Stimulated activated CD8-positive, alpha-beta memory T cell treated with anti-CD3 and anti-CD28 coated beads, Interleukin-2, amount 100 ng/mL, for 1 hour (primary cell): ENCODE measurements around the gene KIAA0513.

Source experiments
- DNase-seq, 2 donors: peaks; one replicate each; pipeline ENCODE4 v3.0.0-alpha.2; 2020; ENCODE audit warnings: low read depth in 2 of 2

The KIAA0513 gene

DNA sequence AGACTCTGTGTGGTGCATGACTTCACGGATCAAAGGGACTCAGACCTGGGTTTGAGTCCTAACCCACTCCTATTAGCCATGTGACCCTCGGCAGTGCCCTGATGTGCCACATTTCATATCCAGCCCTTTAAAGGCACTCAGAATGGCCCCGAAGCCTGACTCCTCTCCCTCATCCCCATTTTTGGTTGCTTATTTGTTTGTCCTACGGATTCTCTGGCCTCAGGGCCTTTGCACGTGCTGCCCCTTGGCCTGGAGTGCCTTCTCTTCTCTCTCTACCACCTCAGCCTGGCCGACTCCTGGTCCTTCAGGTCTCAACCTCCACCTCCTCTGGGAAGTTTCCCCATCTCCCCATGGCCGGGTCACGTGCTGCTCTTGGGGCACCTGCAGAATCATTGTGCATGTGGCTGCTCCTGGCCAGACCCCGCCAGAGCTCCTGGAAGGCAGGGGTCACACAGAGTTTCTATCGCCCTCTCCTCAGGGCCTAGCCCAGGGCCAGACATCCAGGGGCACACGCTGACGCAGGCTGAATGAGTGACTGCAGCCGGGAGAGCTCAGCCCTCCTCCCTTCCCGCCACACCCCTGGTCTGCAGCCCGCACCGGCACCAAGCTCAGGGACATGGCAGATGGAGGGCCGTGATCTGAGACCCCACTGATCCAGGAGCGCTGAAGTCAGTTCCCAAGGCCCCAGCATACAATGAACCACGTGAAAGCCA, 106.6 kb downstream of the KIAA0513 start:
- DNase-seq = no peak

DNA sequence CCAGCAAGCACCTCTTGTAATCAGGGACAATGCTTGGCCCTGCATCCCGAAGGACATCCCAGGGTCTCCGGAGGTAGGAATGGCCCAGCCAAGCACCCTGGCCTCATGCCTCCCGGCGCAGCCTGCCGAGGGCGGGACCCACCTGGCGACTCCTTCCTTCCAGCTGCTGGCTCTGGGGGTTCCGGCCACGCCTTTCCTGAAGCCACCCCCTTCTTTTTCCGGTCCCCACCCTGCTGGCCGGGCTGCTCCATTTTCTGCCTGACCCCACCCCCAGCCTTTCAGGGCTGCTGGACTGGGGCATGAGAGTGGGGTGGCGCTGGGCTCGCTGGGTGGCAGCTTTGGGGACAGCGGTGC, 107.2 kb downstream of the KIAA0513 start:
- DNase-seq = no peak

DNA sequence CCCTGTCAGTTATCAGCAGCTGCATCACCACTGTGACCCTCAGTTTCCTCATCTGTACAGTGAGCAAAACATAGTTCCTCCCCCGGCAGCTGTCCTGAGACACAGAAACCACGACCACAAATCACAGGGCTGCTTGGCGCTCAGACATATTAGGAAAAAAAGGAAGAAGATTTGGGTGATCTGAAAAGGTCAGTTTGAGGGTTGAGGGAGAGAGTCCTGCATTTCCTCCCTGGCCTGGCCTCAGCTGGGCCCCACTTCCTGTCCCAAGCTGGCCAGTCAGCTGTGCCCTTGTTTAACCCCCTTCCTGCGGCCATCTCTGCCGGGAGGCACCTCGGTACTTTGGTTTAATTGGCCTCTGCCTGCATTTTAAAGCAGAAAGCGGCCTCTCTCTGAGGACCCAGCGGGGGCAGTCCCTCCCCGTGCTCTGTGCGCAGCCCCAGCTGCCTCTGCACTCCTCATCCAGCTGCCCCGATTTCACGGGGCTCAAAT, 108.7 kb downstream of the KIAA0513 start:
- DNase-seq = no peak

DNA sequence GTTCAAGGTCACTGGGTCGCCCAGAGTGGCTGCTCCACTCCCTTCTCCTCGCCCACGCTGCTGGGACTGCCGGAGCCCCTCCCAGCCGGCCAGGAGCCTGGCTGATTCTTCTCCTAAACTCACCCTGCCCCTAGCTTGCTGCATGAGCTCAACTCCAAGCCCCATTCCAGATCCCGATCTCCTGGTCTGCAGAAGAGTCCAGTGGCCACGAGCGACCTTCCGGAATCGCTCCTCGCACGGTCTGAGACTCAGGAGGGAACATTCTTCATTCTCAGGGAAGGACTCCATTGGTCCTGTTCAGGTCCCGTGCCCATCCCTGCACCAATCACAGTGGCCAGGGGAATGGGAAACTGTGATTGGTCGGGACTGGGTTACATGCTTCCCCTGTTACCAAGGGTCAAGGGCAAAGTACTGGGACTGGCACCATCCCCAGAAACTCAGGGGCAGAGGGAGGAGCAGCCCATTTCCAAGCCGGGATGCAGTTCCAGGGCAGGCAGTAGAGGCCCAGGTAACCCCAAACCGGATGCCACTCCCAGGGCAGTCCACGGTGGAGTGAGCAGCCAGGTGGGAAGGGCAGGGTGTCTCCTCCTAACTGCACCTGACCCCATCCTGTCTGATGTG, 109.2 kb downstream of the KIAA0513 start:
- no peak for DNase-seq

DNA sequence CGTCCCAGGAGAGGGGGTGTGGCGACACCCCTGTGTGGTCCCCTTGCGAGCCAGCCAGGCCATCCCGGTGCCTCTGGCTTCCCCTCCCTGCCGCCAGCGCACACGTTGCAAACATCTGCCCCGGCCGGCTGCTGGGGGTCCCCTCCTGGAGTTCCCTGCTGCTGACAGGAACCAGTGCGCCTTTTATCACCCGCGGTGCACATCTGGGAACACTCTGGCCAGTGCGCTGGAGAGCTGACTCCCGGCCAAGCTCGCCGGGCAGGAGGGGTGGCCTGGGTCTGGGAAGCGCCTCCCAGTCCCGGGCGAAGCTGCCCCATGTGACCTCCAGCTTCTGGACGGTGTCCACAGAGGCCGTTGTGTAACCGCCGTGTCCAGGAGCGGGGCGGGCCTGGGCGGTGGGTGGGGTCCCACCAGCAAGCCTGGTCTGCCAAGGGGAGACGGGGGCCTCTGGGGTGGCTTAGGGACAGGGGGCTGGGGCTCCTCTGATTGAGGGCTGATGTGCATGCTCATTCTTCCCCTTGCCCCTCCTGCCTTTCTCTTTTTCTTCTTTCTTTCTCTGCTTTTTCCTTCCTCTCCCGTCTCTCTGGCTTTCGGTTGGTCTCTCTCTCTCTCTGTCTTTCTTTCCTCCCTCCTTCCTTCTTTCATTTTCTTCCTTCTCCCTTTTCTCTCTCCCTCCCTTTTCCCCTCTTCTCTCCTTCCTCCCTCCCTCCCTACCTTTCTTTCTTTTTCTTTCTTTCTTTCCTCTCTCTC, 109.9 kb downstream of the KIAA0513 start:
- DNase-seq = no peak

DNA sequence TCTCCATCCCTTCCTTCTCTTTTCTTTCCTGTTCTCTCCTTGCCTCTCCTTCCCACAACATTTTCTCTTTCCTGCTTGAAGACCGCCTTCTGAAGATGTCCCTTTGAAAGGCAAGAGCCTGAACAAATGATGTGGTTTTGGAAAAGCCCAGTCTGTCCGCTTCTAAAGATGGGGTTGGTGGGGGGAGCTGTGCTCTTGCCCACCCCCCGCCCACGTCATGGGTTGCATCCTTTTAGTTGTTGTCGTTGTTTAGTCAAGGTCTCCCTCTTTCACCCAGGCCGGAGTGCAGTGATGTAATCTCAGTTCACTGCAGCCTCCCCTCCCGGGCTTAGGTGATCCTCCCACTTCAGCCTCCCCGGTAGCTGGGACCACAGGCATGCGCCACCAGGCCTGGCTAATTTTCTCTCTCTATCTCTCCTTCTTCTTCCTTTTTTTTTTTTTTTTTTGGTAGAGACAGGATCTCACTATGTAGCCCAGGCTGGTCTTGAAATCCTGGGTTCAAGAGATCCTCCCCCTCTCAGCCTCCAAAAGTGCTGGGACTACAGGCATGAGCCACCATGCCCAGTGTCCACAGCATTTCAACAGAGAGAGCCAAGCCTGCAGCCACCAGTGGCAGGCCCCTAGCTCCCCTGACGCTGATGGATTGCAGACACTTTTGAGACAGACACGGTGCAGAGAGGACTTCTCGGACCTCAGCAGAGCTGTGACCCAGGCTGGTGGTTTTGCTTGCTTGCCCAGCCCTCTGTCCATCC, 110.7 kb downstream of the KIAA0513 start:
- DNase-seq = no peak

DNA sequence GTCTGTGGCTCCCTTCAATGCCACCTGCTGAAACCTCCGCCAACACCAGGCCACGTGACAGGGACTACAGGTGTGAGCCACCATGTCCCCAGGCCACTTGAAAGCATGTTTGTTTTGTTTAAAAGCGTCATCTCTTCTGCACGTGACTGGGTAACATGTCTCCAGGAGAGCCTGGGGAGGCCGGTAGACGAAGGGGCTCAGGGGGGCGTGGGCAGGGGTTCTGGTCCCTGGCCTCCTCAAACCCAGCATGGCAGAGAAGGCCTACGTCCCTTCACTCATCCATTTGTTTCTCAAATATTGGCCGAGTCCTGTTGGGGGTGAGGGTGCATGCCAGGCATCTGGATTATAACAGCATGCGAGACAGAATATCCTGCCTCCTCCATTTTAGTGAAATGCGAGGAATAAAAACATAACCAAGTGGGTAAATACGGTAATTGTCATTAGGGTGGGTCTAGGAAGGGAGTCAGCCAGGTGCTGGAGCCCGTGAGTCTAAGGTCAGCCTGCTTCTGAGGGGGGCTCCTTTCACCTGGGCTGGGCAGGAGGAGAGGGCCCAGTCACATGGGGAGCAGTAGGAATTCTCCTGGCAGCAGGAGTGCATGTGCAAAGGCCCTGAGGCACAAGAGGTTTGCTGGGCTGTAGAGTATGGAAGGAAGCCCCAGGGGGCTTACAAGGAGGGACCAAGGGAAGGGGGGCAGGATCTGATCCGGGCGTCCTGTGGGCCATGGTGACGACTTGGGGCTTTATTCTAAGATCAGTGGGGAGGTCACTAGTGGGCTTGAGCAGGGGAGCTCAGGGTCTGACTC, 111.4 kb downstream of the KIAA0513 start:
- DNase-seq = no peak

DNA sequence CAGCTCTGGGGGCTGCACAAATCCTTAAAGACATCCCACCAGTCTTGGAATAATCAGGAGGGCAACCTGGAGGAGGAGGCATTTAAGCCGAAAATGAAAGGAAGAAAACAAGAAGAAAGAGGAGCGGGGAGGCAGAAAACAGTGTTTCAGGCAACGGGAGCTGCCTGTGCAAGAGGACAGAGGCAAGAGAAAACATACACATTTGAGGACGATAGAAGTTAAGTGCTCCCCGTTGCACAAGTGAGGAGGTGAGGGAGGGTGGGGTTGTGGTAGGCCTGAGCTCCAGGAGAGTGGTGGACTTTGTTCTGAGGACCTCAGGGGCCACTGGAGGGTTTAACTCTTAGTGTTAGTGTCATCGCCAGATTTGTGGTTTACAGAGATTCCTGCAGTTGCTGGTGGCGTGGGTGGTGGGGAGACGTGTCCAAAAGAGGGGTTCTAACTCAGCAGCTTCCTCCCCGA, 112.3 kb downstream of the KIAA0513 start:
- no peak for DNase-seq

GRCh38 chr16:85140455-85141012, 112.9 kb downstream of the KIAA0513 start:
- no peak for DNase-seq

GRCh38 chr16:85141491-85142128, 114.0 kb downstream of the KIAA0513 start:
- DNase-seq = no peak

DNA sequence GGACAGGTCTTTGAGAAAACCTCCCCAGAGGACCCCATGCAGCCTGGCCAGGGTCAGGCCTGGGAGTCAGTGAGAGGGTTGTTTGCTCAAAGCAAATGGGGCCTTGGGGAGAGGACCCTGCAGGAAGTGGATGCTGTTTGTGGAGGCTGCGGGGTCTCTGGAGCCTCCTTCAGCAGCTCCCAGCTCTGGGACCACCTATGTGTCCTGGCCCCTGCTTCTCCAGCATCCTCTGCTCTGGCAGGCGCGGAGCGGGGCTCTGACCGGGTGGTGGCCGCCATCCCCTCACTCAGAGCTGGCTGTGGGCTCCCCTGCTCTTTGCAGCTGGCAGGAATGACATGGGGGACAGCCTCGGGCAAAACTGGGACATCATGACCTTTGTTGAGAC, 114.5 kb downstream of the KIAA0513 start:
- DNase-seq = no peak

GRCh38 chr16:85142771-85143211, 115.2 kb downstream of the KIAA0513 start:
- DNase-seq = no peak
